Measurements from ENCODE around the gene PNPO. TPM values are rescaled to one million over a fixed set of nuclear protein-coding genes. Genes with fewer than 3 reads are reported as not detected.
A peak's percentile ranks its signal among the peaks of the same experiment; 100 is the strongest.

Gene PNPO
- total RNA-seq, 1 donor from 2014 or later, result 31.3 TPM

GRCh38 chr17:47964856-47965255 lies 23.5 kb downstream of the PNPO start:
- intact Hi-C loops (cut with micrococcal nuclease), result no loop called here
- ATAC-seq (no peak), DNase-seq (no peak)

- DNase-seq, result no peak
- ATAC-seq, result no peak
- intact Hi-C loops (cut with micrococcal nuclease), result no loop called here
Observed at GRCh38 chr17:47966079-47966519, 24.7 kb downstream of the PNPO start.

GRCh38 chr17:47967607-47968252 lies 26.4 kb downstream of the PNPO start:
- ATAC-seq, result no peak
- intact Hi-C loops (cut with micrococcal nuclease), result no loop called here
- DNase-seq, result no peak

GRCh38 chr17:47968836-47969235 lies 27.5 kb downstream of the PNPO start:
- ATAC-seq, result no peak
- intact Hi-C loops (cut with micrococcal nuclease), result no loop called here

GRCh38 chr17:47969930-47970724 lies 28.8 kb downstream of the PNPO start:
- ATAC-seq (no peak), DNase-seq (no peak)
- intact Hi-C loops (cut with micrococcal nuclease), result no loop called here

More at GRCh38 chr17:47968836-47969235, 27.5 kb downstream of the PNPO start:
- no peak for DNase-seq

- DNase-seq (peak; percentile 100), ATAC-seq (peak; percentile 99)
- intact Hi-C loops (cut with micrococcal nuclease), result no loop called here
Observed at GRCh38 chr17:47970725-47971499, 29.5 kb downstream of the PNPO start, which contains the start of gene CDK5RAP3. Gene CDK5RAP3, plus strand, starts transcription at chr17:47971113. Its CDS starts 34 bp downstream, at chr17:47971147.

- DNase-seq, result no peak
- intact Hi-C loops (cut with micrococcal nuclease), result no loop called here
- no peak for ATAC-seq
Observed at GRCh38 chr17:47973541-47973940, 32.2 kb downstream of the PNPO start.

- DNase-seq (no peak), ATAC-seq (no peak)
- intact Hi-C loops (cut with micrococcal nuclease), result no loop called here
Observed at GRCh38 chr17:47975189-47975822, 33.9 kb downstream of the PNPO start.

- ATAC-seq, result no peak
- no peak for DNase-seq
- intact Hi-C loops (cut with micrococcal nuclease), result no loop called here
Observed at GRCh38 chr17:47975823-47976205, 34.4 kb downstream of the PNPO start.

- DNase-seq (peak; percentile 68), ATAC-seq (peak; percentile 74)
- intact Hi-C loops (cut with micrococcal nuclease), result loop anchor here (2.0 kb wide), 1 partner anchor 40 kb away; no protein-coding TSS in a partner anchor
Observed at GRCh38 chr17:47978324-47978723, 37.0 kb downstream of the PNPO start.

- ATAC-seq (no peak), DNase-seq (no peak)
- intact Hi-C loops (cut with micrococcal nuclease), result no loop called here
Observed at GRCh38 chr17:47980541-47980940, 39.2 kb downstream of the PNPO start.

- intact Hi-C loops (cut with micrococcal nuclease), result no loop called here
- ATAC-seq, result no peak
- no peak for DNase-seq
Observed at GRCh38 chr17:47981462-47981861, 40.1 kb downstream of the PNPO start.

GRCh38 chr17:47982091-47982617 lies 40.8 kb downstream of the PNPO start:
- intact Hi-C loops (cut with micrococcal nuclease), result no loop called here
- ATAC-seq, result no peak

GRCh38 chr17:47982645-47983390 lies 41.4 kb downstream of the PNPO start:
- intact Hi-C loops (cut with micrococcal nuclease), result no loop called here
- ATAC-seq, result no peak
- no peak for DNase-seq

More at GRCh38 chr17:47982091-47982617, 40.8 kb downstream of the PNPO start:
- DNase-seq, result no peak

- intact Hi-C loops (cut with micrococcal nuclease), result no loop called here
- DNase-seq, result no peak
- peak; percentile 83 for ATAC-seq
Observed at GRCh38 chr17:47983492-47984223, 42.3 kb downstream of the PNPO start.

- intact Hi-C loops (cut with micrococcal nuclease), result no loop called here
Observed at GRCh38 chr17:47986520-47986919, 45.1 kb downstream of the PNPO start.

GRCh38 chr17:47987240-47987835 lies 46.0 kb downstream of the PNPO start:
- intact Hi-C loops (cut with micrococcal nuclease), result no loop called here
- DNase-seq (peak; percentile 44), ATAC-seq (peak; percentile 54)

More at GRCh38 chr17:47986520-47986919, 45.1 kb downstream of the PNPO start:
- DNase-seq (no peak), ATAC-seq (no peak)
